Keratinocyte (primary cell): ENCODE data around the gene PTPN14. TPM values are rescaled to one million over a fixed set of nuclear protein-coding genes. Genes with fewer than 3 reads are reported as not detected.

Experiments used
- DNase-seq: peaks from one replicate; pipeline ENCODE4 v3.0.0-alpha.2; 2011; ENCODE audit warnings: low read depth, missing footprints, low spot score
- FAIRE-seq: peaks from 2 replicates; lab custom pipeline; 2011; peaks lifted over from hg19 to GRCh38; lab: Jason Lieb, UNC
- H2AFZ ChIP-seq: 2 replicates; pipeline ENCODE4 v1.6.0; 2012; ENCODE audit warnings: low read length, control low read depth, inconsistent platforms; ENCODE audit not compliant: control insufficient read depth
- H3K27ac ChIP-seq: 2 replicates; pipeline ENCODE4 v1.5.1; 2011; ENCODE audit warnings: low read length; ENCODE audit not compliant: control insufficient read depth, insufficient read depth
- H3K27me3 ChIP-seq: 3 replicates; pipeline ENCODE4 v1.6.0; 2011; ENCODE audit warnings: low read length; ENCODE audit not compliant: control insufficient read depth, insufficient read depth; ENCODE audit errors: extremely low read depth
- H3K36me3 ChIP-seq, 2 experiments: 2 replicates in 1 of 2; 3 replicates in 1 of 2; pipeline ENCODE4 v1.5.1; 2011; ENCODE audit warnings: low read length in 2 of 2, mild to moderate bottlenecking in 1 of 2; ENCODE audit not compliant: control insufficient read depth in 2 of 2, insufficient read depth in 2 of 2; ENCODE audit errors: extremely low read depth in 1 of 2
- H3K4me1 ChIP-seq: 3 replicates; pipeline ENCODE4 v1.5.1; 2011; ENCODE audit warnings: low read length; ENCODE audit not compliant: control insufficient read depth, insufficient read depth; ENCODE audit errors: extremely low read depth
- H3K4me2 ChIP-seq: 3 replicates; pipeline ENCODE4 v1.6.0; 2011; ENCODE audit warnings: low read depth, low read length; ENCODE audit not compliant: control insufficient read depth, insufficient read depth; ENCODE audit errors: extremely low read depth
- H3K4me3 ChIP-seq, 3 experiments: fragments of 200-600 bp in 1 of 3; sonication (generic) in 1 of 3; 2 replicates in 2 of 3; 3 replicates in 1 of 3; pipeline ENCODE4 v1.5.1; 2011 to 2016; ENCODE audit warnings: low read length in 3 of 3, mild to moderate bottlenecking in 3 of 3, control low read depth in 2 of 3, inconsistent platforms in 1 of 3, low read depth in 1 of 3, mixed read lengths in 1 of 3, mixed run types in 1 of 3, moderate library complexity in 1 of 3; ENCODE audit not compliant: control insufficient read depth in 2 of 3, insufficient read depth in 2 of 3; ENCODE audit errors: extremely low read depth in 1 of 3
- H3K79me2 ChIP-seq: 2 replicates; pipeline ENCODE4 v1.6.0; 2012; ENCODE audit warnings: low read length; ENCODE audit not compliant: control insufficient read depth, insufficient read depth
- H3K9ac ChIP-seq: 3 replicates; pipeline ENCODE4 v1.6.0; 2011; ENCODE audit warnings: low read length; ENCODE audit not compliant: control insufficient read depth, insufficient read depth; ENCODE audit errors: extremely low read depth
- H3K9me1 ChIP-seq: 3 replicates; pipeline ENCODE4 v1.6.0; 2011; ENCODE audit warnings: low read length; ENCODE audit not compliant: control insufficient read depth, insufficient read depth; ENCODE audit errors: extremely low read depth
- H3K9me3 ChIP-seq: 2 replicates; pipeline ENCODE4 v1.5.1; 2012; ENCODE audit warnings: low read depth, low read length; ENCODE audit not compliant: control insufficient read depth
- H4K20me1 ChIP-seq: 3 replicates; pipeline ENCODE4 v1.6.0; 2011; ENCODE audit warnings: low read length; ENCODE audit not compliant: control insufficient read depth, insufficient read depth; ENCODE audit errors: extremely low read depth
- EZH2 ChIP-seq: IDR thresholded peaks from one replicate; pipeline ENCODE4 v1.6.1; 2012; ENCODE audit warnings: inconsistent platforms, mild to moderate bottlenecking, low read length, moderate library complexity
- dilution Hi-C: fragments of 300-500 bp; cut with MboI; formaldehyde crosslinking; loops from one replicate; pipeline ENCODE4 v1.7.0; 2020; ENCODE audit warnings: low sequenced_read_pairs; ENCODE audit not compliant: extremely low pct_ligation_motif_present
- polyA plus RNA-seq, 5 experiments: library from polyadenylated mRNA; depleted of rRNA in 3 of 5; stranded (reverse) in 3 of 5; stranded (forward) in 1 of 5; unstranded in 1 of 5; fragments of >200 nt; gene quantifications; 1 replicate in 1 of 5; 2 replicates in 3 of 5; 3 replicates in 1 of 5; pipeline versions ENCODE4 v1.2.1 to v1.2.3, GENCODE V29; 2011 to 2012; ENCODE audit warnings: missing spikeins in 2 of 5, low read depth in 1 of 5, low replicate concordance in 1 of 5
- TF ChIP-seq, protein P1 (sequence below), 3 experiments: IDR thresholded peaks in 1 of 3; conservative IDR thresholded peaks in 1 of 3; optimal IDR thresholded peaks in 1 of 3; 2 replicates in 2 of 3; 3 replicates in 1 of 3; pipeline versions ENCODE3 to v1.5.1; 2011; ENCODE audit warnings: low read length in 3 of 3, mild to moderate bottlenecking in 3 of 3, moderate library complexity in 2 of 3, control low read depth in 1 of 3, inconsistent platforms in 1 of 3; ENCODE audit not compliant: insufficient read depth in 2 of 3; ENCODE audit errors: extremely low read depth in 1 of 3

The PTPN14 gene
- polyA plus RNA-seq, 1 donor (not counting 4 experiments of a cell fraction or from before 2014, with no cell fraction given): 29.9 TPM

- DNase-seq (no peak), FAIRE-seq (peak; percentile 79)
- H3K27ac ChIP-seq: peak overlapping the region; percentile 17
- H2AFZ ChIP-seq: no peak overlapping the region
- H3K4me3 ChIP-seq: no peak overlapping the region
- peaks cover 6 to 21% of the 10 kb centered on the region in 2 experiments for H3K36me3 ChIP-seq
- dilution Hi-C loops: no loop called here
- TF ChIP-seq, protein P1, sequence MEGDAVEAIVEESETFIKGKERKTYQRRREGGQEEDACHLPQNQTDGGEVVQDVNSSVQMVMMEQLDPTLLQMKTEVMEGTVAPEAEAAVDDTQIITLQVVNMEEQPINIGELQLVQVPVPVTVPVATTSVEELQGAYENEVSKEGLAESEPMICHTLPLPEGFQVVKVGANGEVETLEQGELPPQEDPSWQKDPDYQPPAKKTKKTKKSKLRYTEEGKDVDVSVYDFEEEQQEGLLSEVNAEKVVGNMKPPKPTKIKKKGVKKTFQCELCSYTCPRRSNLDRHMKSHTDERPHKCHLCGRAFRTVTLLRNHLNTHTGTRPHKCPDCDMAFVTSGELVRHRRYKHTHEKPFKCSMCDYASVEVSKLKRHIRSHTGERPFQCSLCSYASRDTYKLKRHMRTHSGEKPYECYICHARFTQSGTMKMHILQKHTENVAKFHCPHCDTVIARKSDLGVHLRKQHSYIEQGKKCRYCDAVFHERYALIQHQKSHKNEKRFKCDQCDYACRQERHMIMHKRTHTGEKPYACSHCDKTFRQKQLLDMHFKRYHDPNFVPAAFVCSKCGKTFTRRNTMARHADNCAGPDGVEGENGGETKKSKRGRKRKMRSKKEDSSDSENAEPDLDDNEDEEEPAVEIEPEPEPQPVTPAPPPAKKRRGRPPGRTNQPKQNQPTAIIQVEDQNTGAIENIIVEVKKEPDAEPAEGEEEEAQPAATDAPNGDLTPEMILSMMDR (optimal IDR thresholded peaks at IDR 0.05 in 1 of 3, IDR thresholded peaks at IDR 0.05 in 1 of 3, conservative IDR thresholded peaks at IDR 0.05 in 1 of 3; ENCODE audit: extremely low read depth in 1 of 3, insufficient read depth in 2 of 3, low read length in 3 of 3): no peak
- no peak for TF ChIP-seq EZH2
- H3K4me2 ChIP-seq: no peak overlapping the region
- no peaks in the 10 kb centered on the region for H3K27me3 ChIP-seq
- H4K20me1 ChIP-seq: no peaks in the 10 kb centered on the region
- H3K9me1 ChIP-seq: peaks cover 3% of the 10 kb centered on the region
- peaks cover 65% of the 10 kb centered on the region for H3K4me1 ChIP-seq
- no peaks in the 10 kb centered on the region for H3K9me3 ChIP-seq
- H3K79me2 ChIP-seq: peaks cover 93% of the 10 kb centered on the region
- no peak overlapping the region for H3K9ac ChIP-seq
Observed at GRCh38 chr1:214458541-214458940, 92.9 kb downstream of the PTPN14 start.

- H3K9me3 ChIP-seq: no peaks in the 10 kb centered on the region
- H3K9ac ChIP-seq: no peak overlapping the region
- peak; percentile 44 for FAIRE-seq
- peak overlapping the region; percentile 77 for H3K4me2 ChIP-seq
- H3K79me2 ChIP-seq: peaks cover 89% of the 10 kb centered on the region
- no peak overlapping the region for H3K4me3 ChIP-seq
- peak overlapping the region; percentile 59 for H3K27ac ChIP-seq
- H3K36me3 ChIP-seq: peaks cover 0 to 5% of the 10 kb centered on the region in 2 experiments
- H3K4me1 ChIP-seq: peaks cover 74% of the 10 kb centered on the region
- H3K9me1 ChIP-seq: peaks cover 6% of the 10 kb centered on the region
- dilution Hi-C loops: no loop called here
- no peak for DNase-seq
- no peaks in the 10 kb centered on the region for H4K20me1 ChIP-seq
- no peak overlapping the region for H2AFZ ChIP-seq
- no peaks in the 10 kb centered on the region for H3K27me3 ChIP-seq
- no peak for TF ChIP-seq EZH2
- TF ChIP-seq, protein P1 (optimal IDR thresholded peaks at IDR 0.05 in 1 of 3, IDR thresholded peaks at IDR 0.05 in 1 of 3, conservative IDR thresholded peaks at IDR 0.05 in 1 of 3; ENCODE audit: extremely low read depth in 1 of 3, insufficient read depth in 2 of 3, low read length in 3 of 3): no peak
Observed at GRCh38 chr1:214455971-214456867, 95.2 kb downstream of the PTPN14 start.
